ENCODE data around the gene LRMDA. TPM values are rescaled to one million over a fixed set of nuclear protein-coding genes. Genes with fewer than 3 reads are reported as not detected.

LRMDA gene
- total RNA-seq, 1 donor from 2014 or later = 19.4 TPM

GRCh38 chr10:76558996-76559891 is 1127.8 kb downstream of the LRMDA start:
- no peaks in the 10 kb centered on the region for H3K27me3 Mint-ChIP-seq (ENCODE audit: unreplicated experiment)
- H3K4me3 Mint-ChIP-seq (ENCODE audit: unreplicated experiment) = no peak overlapping the region
- no peak for DNase-seq (ENCODE audit: low spot score)
- TF ChIP-seq CTCF (IDR thresholded peaks at IDR 0.05; ENCODE audit: unreplicated experiment) = no peak
- H3K36me3 Mint-ChIP-seq (ENCODE audit: low read depth, unreplicated experiment) = no peaks in the 10 kb centered on the region
- H3K27ac Mint-ChIP-seq (ENCODE audit: unreplicated experiment) = no peak overlapping the region
- H3K4me1 Mint-ChIP-seq (ENCODE audit: unreplicated experiment) = no peaks in the 10 kb centered on the region
- no peaks in the 10 kb centered on the region for H3K9me3 Mint-ChIP-seq (ENCODE audit: unreplicated experiment)

- no peaks in the 10 kb centered on the region for H3K36me3 Mint-ChIP-seq (ENCODE audit: low read depth, unreplicated experiment)
- no peaks in the 10 kb centered on the region for H3K27me3 Mint-ChIP-seq (ENCODE audit: unreplicated experiment)
- H3K9me3 Mint-ChIP-seq (ENCODE audit: unreplicated experiment) = no peaks in the 10 kb centered on the region
- no peak for DNase-seq (ENCODE audit: low spot score)
- H3K27ac Mint-ChIP-seq (ENCODE audit: unreplicated experiment) = no peak overlapping the region
- TF ChIP-seq CTCF (IDR thresholded peaks at IDR 0.05; ENCODE audit: unreplicated experiment) = no peak
- no peak overlapping the region for H3K4me3 Mint-ChIP-seq (ENCODE audit: unreplicated experiment)
- no peaks in the 10 kb centered on the region for H3K4me1 Mint-ChIP-seq (ENCODE audit: unreplicated experiment)
Observed at GRCh38 chr10:76559892-76560220, 1128.4 kb downstream of the LRMDA start.

GRCh38 chr10:76560338-76560737 is 1128.9 kb downstream of the LRMDA start:
- H3K9me3 Mint-ChIP-seq (ENCODE audit: unreplicated experiment) = no peaks in the 10 kb centered on the region
- no peak overlapping the region for H3K4me3 Mint-ChIP-seq (ENCODE audit: unreplicated experiment)
- no peak overlapping the region for H3K27ac Mint-ChIP-seq (ENCODE audit: unreplicated experiment)
- no peaks in the 10 kb centered on the region for H3K36me3 Mint-ChIP-seq (ENCODE audit: low read depth, unreplicated experiment)
- TF ChIP-seq CTCF (IDR thresholded peaks at IDR 0.05; ENCODE audit: unreplicated experiment) = no peak
- H3K4me1 Mint-ChIP-seq (ENCODE audit: unreplicated experiment) = no peaks in the 10 kb centered on the region
- H3K27me3 Mint-ChIP-seq (ENCODE audit: unreplicated experiment) = no peaks in the 10 kb centered on the region
- no peak for DNase-seq (ENCODE audit: low spot score)

GRCh38 chr10:76563286-76563685 is 1131.9 kb downstream of the LRMDA start:
- Mint-ChIP-seq H3K27ac (ENCODE audit: unreplicated experiment) (no peak overlapping the region), H3K9me3 (ENCODE audit: unreplicated experiment) (no peaks in the 10 kb centered on the region), H3K4me3 (ENCODE audit: unreplicated experiment) (no peak overlapping the region), H3K27me3 (ENCODE audit: unreplicated experiment) (no peaks in the 10 kb centered on the region), H3K4me1 (ENCODE audit: unreplicated experiment) (no peaks in the 10 kb centered on the region), H3K36me3 (ENCODE audit: low read depth, unreplicated experiment) (no peaks in the 10 kb centered on the region)
- no peak for TF ChIP-seq CTCF (IDR thresholded peaks at IDR 0.05; ENCODE audit: unreplicated experiment)
- DNase-seq (ENCODE audit: low spot score) = no peak

GRCh38 chr10:76572021-76572420 is 1140.6 kb downstream of the LRMDA start:
- H3K9me3 Mint-ChIP-seq (ENCODE audit: unreplicated experiment) = no peaks in the 10 kb centered on the region

More at GRCh38 chr10:76572021-76572420, 1140.6 kb downstream of the LRMDA start:
- no peak for DNase-seq (ENCODE audit: low spot score)
- peaks cover 3% of the 10 kb centered on the region for H3K27me3 Mint-ChIP-seq (ENCODE audit: unreplicated experiment)
- no peak for TF ChIP-seq CTCF (IDR thresholded peaks at IDR 0.05; ENCODE audit: unreplicated experiment)
- no peak overlapping the region for H3K4me3 Mint-ChIP-seq (ENCODE audit: unreplicated experiment)
- no peaks in the 10 kb centered on the region for H3K36me3 Mint-ChIP-seq (ENCODE audit: low read depth, unreplicated experiment)
- H3K4me1 Mint-ChIP-seq (ENCODE audit: unreplicated experiment) = no peaks in the 10 kb centered on the region
- H3K27ac Mint-ChIP-seq (ENCODE audit: unreplicated experiment) = no peak overlapping the region
